Spleen (tissue), 3 donors: ENCODE measurements around the gene GDI1.

Experiments
- POLR2A ChIP-seq, 3 donors: fragments of 450-650 bp; IDR thresholded peaks; one replicate each; pipeline ENCODE4 v1.5.1; 2017; ENCODE audit warnings: antibody characterized with exemption in 3 of 3, mild to moderate bottlenecking in 1 of 3
- POLR2AphosphoS5 ChIP-seq, 3 donors: sonication (generic); formaldehyde crosslinking; IDR thresholded peaks; one replicate each; pipeline ENCODE4 v1.5.1; 2017; ENCODE audit warnings: antibody characterized with exemption in 3 of 3

- TF ChIP-seq POLR2A (IDR thresholded peaks at IDR 0.05) (no peak), POLR2AphosphoS5 (IDR thresholded peaks at IDR 0.05) (no peak)
These were observed 9.8 kb upstream of the GDI1 start for GRCh38 chrX:154426916-154427770.
